ENCODE data around the gene GPSM1. TPM values are rescaled to one million over a fixed set of nuclear protein-coding genes. Genes with fewer than 3 reads are reported as not detected.
"Not testable (repeated sequence)": the region's sequence is repeated elsewhere in the genome, so short reads cannot be mapped to it uniquely, and the experiment has no call there.

Gene GPSM1
- polyA plus RNA-seq, 12 donors = 14.2 to 45.9 (median 20.8) TPM; not detected in 1

- DNase-seq = no peak
Measured at GRCh38 chr9:136342181-136343120, 15.1 kb downstream of the GPSM1 start.

- no peak for DNase-seq
Measured at GRCh38 chr9:136343121-136343883, 16.0 kb downstream of the GPSM1 start.

- no peak for DNase-seq
Measured at GRCh38 chr9:136343884-136344269, 16.5 kb downstream of the GPSM1 start.

GRCh38 chr9:136344544-136345280 lies 17.4 kb downstream of the GPSM1 start:
- DNase-seq = no peak

- DNase-seq = no peak
Measured at GRCh38 chr9:136345281-136346156, 18.2 kb downstream of the GPSM1 start.

GRCh38 chr9:136346157-136346481 lies 18.8 kb downstream of the GPSM1 start:
- DNase-seq = no peak

- no peak for DNase-seq
Measured at GRCh38 chr9:136346927-136347465, 19.7 kb downstream of the GPSM1 start.

- DNase-seq = no peak
Measured at GRCh38 chr9:136347472-136348256, 20.3 kb downstream of the GPSM1 start.

GRCh38 chr9:136348691-136349090 lies 21.4 kb downstream of the GPSM1 start:
- DNase-seq = no peak

GRCh38 chr9:136349546-136349945 lies 22.2 kb downstream of the GPSM1 start:
- no peak for DNase-seq

GRCh38 chr9:136351252-136351800 lies 24.0 kb downstream of the GPSM1 start:
- DNase-seq = no peak

GRCh38 chr9:136351868-136352267 lies 24.5 kb downstream of the GPSM1 start:
- not testable (repeated sequence) for DNase-seq

- DNase-seq = no peak
Measured at GRCh38 chr9:136352682-136353081, 25.3 kb downstream of the GPSM1 start.

- no peak for DNase-seq
Measured at GRCh38 chr9:136353088-136353487, 25.7 kb downstream of the GPSM1 start.

- DNase-seq = no peak
Measured at GRCh38 chr9:136353757-136354488, 26.6 kb downstream of the GPSM1 start.

GRCh38 chr9:136354592-136355085 lies 27.3 kb downstream of the GPSM1 start:
- no peak for DNase-seq

GRCh38 chr9:136355616-136356557 lies 28.5 kb downstream of the GPSM1 start:
- DNase-seq = no peak
